Inflammatory macrophage treated with lipopolysaccharide for 1 hour (primary cell): ENCODE measurements around the gene AFAP1L2.

Experiments used
- DNase-seq, 2 donors: peaks; one replicate each; pipeline ENCODE4 v3.0.0-alpha.2; 2020 to 2022

The AFAP1L2 gene

GRCh38 chr10:114386452-114386851, 17.9 kb downstream of the AFAP1L2 start:
- no peak for DNase-seq

GRCh38 chr10:114385557-114385956, 18.7 kb downstream of the AFAP1L2 start:
- no peak for DNase-seq

- DNase-seq = no peak
Observed at GRCh38 chr10:114384601-114385000, 19.7 kb downstream of the AFAP1L2 start.

GRCh38 chr10:114384181-114384580, 20.1 kb downstream of the AFAP1L2 start:
- DNase-seq = no peak

- DNase-seq = no peak
Observed at GRCh38 chr10:114380797-114381196, 23.5 kb downstream of the AFAP1L2 start.

GRCh38 chr10:114380060-114380459, 24.2 kb downstream of the AFAP1L2 start:
- DNase-seq = no peak

- peak in 1 of 2 donors; percentile 2 for DNase-seq
Observed at GRCh38 chr10:114379631-114380041, 24.7 kb downstream of the AFAP1L2 start.

GRCh38 chr10:114376523-114376922, 27.8 kb downstream of the AFAP1L2 start:
- DNase-seq = no peak

GRCh38 chr10:114375047-114375446, 29.3 kb downstream of the AFAP1L2 start:
- no peak for DNase-seq

GRCh38 chr10:114374053-114374791, 30.1 kb downstream of the AFAP1L2 start:
- no peak for DNase-seq

GRCh38 chr10:114373631-114374030, 30.7 kb downstream of the AFAP1L2 start:
- DNase-seq = no peak

- DNase-seq = no peak
Observed at GRCh38 chr10:114372995-114373394, 31.3 kb downstream of the AFAP1L2 start.

GRCh38 chr10:114372179-114372578, 32.1 kb downstream of the AFAP1L2 start:
- DNase-seq = no peak

- DNase-seq = no peak
Observed at GRCh38 chr10:114370966-114371365, 33.3 kb downstream of the AFAP1L2 start.

- no peak for DNase-seq
Observed at GRCh38 chr10:114370199-114370598, 34.1 kb downstream of the AFAP1L2 start.

- DNase-seq = no peak
Observed at GRCh38 chr10:114368057-114368391, 36.3 kb downstream of the AFAP1L2 start.

- no peak for DNase-seq
Observed at GRCh38 chr10:114367351-114368056, 36.8 kb downstream of the AFAP1L2 start.

- no peak for DNase-seq
Observed at GRCh38 chr10:114364726-114365125, 39.6 kb downstream of the AFAP1L2 start.

- DNase-seq = no peak
Observed at GRCh38 chr10:114363745-114364454, 40.4 kb downstream of the AFAP1L2 start.

- DNase-seq = no peak
Observed at GRCh38 chr10:114362826-114363355, 41.4 kb downstream of the AFAP1L2 start.

GRCh38 chr10:114359953-114360345, 44.4 kb downstream of the AFAP1L2 start:
- DNase-seq = no peak

GRCh38 chr10:114359041-114359952, 45.0 kb downstream of the AFAP1L2 start:
- DNase-seq = no peak
